Thoracic aorta (tissue), 2 donors: Measurements from ENCODE around the gene PTMA. TPM values are rescaled to one million over a fixed set of nuclear protein-coding genes. Genes with fewer than 3 reads are reported as not detected.

Source experiments
- ATAC-seq: fragments of 150-250 bp; one replicate; pipeline ENCODE4 v1.8.0; 2017; ENCODE audit warnings: low read depth; ENCODE audit not compliant: insufficient number of reproducible peaks, low FRiP score
- DNase-seq: peaks from one replicate; pipeline ENCODE4 v3.0.0-alpha.2; 2020; ENCODE audit warnings: low spot score
- H3K27ac ChIP-seq, 2 donors: fragments of 200-600 bp; sonication (generic); 1 replicate in 1 of 2; 2 replicates in 1 of 2; pipeline ENCODE4 v1.5.1; 2016; ENCODE audit warnings: mild to moderate bottlenecking in 2 of 2, moderate library complexity in 2 of 2
- H3K27me3 ChIP-seq: fragments of 200-600 bp; sonication (generic); replicated peaks from 2 replicates; pipeline ENCODE4 v1.6.0; 2016; ENCODE audit warnings: mild to moderate bottlenecking; ENCODE audit not compliant: insufficient read depth
- H3K36me3 ChIP-seq: fragments of 200-600 bp; sonication (generic); one replicate; pipeline ENCODE4 v1.5.1; 2016
- H3K4me1 ChIP-seq, 2 donors: fragments of 200-600 bp; sonication (generic); 1 replicate in 1 of 2; 2 replicates in 1 of 2; pipeline versions ENCODE4 v1.5.1 to v1.6.0; 2016; ENCODE audit warnings: low read depth in 2 of 2, mild to moderate bottlenecking in 1 of 2; ENCODE audit not compliant: control insufficient read depth in 1 of 2
- H3K4me3 ChIP-seq: fragments of 200-600 bp; sonication (generic); 2 replicates; pipeline ENCODE4 v1.5.1; 2016; ENCODE audit warnings: mild to moderate bottlenecking
- H3K9me3 ChIP-seq: fragments of 200-600 bp; sonication (generic); 2 replicates; pipeline ENCODE4 v1.5.1; 2016
- total RNA-seq, 2 donors: library from RNA; depleted of rRNA; stranded (reverse); fragments of >200 nt; gene quantifications; one replicate each; pipeline versions ENCODE4 v1.1.0 to v1.2.3, GENCODE V29; 2016
- TF ChIP-seq, protein P1 (sequence below): fragments of 200-600 bp; sonication (generic); IDR thresholded peaks from one replicate; pipeline ENCODE4 v1.5.1; 2019; ENCODE audit warnings: antibody characterized with exemption

The PTMA gene
- total RNA-seq, 2 donors from 2014 or later, result 700 to 1,022 TPM

DNA sequence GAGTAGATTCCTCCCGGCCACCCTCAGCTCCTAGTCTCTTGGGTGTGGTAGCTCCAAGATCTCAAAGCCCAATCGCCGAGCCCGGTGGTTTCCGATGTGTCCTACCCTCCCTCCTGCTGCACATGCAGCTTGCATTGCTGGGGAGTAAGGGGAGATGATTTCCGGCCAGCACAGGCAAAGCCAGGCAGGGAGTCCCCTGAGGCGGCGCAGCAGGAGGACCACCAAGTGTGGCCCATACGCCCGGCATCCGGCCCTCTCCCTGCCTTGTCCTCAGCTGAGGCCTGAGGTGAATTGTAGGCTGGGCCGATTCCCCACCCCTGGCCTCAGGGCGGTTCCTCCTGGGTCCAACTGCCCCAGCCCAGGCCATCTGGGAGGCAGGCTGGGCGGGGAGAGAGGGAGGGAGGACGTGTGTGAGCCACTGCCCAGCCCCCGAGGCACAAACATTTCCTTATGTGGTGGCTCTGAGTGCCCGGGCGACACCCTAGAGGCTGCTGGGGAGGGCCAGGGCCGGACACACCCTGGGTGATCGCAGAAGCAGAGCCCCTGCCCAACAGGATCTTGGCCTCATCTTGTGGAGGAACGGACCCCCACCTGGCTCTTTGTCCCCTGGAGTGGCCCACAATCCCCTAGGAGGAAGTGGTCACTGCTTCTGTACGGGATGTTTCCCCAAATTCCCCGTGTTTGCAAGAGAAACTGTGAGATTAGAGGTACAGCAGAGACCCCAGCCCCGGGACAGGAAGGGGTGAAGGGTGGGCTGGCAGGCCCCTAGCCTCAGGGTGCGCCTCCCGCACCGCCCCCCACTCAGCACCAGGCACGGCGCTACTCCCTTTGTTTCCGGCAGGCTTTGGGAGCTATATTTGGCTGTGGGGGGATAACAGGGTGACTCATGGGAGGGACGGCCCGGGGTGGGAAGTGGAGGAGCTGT is 41.9 kb upstream of the PTMA start:
- peak; percentile 92 for DNase-seq
- peak; percentile 67 for ATAC-seq
- TF ChIP-seq, protein P1, sequence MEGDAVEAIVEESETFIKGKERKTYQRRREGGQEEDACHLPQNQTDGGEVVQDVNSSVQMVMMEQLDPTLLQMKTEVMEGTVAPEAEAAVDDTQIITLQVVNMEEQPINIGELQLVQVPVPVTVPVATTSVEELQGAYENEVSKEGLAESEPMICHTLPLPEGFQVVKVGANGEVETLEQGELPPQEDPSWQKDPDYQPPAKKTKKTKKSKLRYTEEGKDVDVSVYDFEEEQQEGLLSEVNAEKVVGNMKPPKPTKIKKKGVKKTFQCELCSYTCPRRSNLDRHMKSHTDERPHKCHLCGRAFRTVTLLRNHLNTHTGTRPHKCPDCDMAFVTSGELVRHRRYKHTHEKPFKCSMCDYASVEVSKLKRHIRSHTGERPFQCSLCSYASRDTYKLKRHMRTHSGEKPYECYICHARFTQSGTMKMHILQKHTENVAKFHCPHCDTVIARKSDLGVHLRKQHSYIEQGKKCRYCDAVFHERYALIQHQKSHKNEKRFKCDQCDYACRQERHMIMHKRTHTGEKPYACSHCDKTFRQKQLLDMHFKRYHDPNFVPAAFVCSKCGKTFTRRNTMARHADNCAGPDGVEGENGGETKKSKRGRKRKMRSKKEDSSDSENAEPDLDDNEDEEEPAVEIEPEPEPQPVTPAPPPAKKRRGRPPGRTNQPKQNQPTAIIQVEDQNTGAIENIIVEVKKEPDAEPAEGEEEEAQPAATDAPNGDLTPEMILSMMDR, result peak; percentile 17
- Histone ChIP-seq H3K36me3 (no peaks in the 10 kb centered on the region), H3K27me3 (no peaks in the 10 kb centered on the region), H3K9me3 (no peaks in the 10 kb centered on the region), H3K4me1 (peaks cover 20 to 36% of the 10 kb centered on the region in 2 donors), H3K4me3 (peak overlapping the region; percentile 75), H3K27ac (peak overlapping the region; percentile 99 to 100)

DNA sequence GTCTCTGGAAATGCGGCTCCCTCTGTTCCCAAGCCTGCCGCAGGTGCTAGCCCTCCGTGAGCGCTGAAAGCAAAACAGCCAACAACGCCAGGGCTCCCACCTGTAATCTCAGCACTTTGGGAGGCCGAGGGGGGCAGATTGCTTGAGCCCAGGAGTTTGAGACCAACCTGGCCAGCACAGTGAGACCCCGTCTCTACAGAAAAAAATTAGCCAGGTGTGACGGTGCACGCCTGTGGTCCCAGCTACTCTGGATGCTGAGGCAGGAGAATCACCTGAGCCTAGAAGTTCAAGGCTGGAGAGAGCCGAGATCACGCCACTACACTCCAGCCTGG is 41.3 kb upstream of the PTMA start:
- peaks cover 20 to 36% of the 10 kb centered on the region in 2 donors for H3K4me1 ChIP-seq
- no peaks in the 10 kb centered on the region for H3K27me3 ChIP-seq
- ATAC-seq (no peak), DNase-seq (no peak)
- H3K27ac ChIP-seq, result peak overlapping the region; percentile 99 to 100
- no peaks in the 10 kb centered on the region for H3K36me3 ChIP-seq
- TF ChIP-seq, protein P1, result no peak
- peak overlapping the region; percentile 75 for H3K4me3 ChIP-seq
- no peaks in the 10 kb centered on the region for H3K9me3 ChIP-seq

DNA sequence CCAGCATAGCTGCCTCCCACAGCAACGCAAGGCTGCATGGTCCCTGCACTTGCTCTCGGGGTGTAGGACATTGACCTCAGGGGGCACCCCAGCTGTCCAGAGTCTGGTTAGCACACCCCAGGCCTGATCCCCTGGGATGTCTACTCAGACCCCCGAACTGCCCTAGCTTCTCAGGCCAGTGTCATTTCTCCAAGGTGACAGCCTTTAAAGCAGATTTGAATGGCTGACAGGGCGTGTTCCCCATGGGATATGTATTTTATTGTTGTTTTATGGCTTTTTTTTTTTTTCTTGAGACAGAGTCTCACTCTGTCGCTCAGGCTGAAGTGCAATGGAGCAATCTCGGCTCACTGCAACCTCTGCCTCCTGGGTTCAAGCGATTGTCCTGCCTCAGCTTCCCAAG is 40.8 kb upstream of the PTMA start:
- Histone ChIP-seq H3K27me3 (no peaks in the 10 kb centered on the region), H3K27ac (peak overlapping the region; percentile 99 to 100), H3K4me3 (peak overlapping the region; percentile 75), H3K9me3 (no peaks in the 10 kb centered on the region), H3K36me3 (no peaks in the 10 kb centered on the region), H3K4me1 (peaks cover 19 to 37% of the 10 kb centered on the region in 2 donors)
- TF ChIP-seq, protein P1, result no peak
- ATAC-seq (no peak), DNase-seq (no peak)

DNA sequence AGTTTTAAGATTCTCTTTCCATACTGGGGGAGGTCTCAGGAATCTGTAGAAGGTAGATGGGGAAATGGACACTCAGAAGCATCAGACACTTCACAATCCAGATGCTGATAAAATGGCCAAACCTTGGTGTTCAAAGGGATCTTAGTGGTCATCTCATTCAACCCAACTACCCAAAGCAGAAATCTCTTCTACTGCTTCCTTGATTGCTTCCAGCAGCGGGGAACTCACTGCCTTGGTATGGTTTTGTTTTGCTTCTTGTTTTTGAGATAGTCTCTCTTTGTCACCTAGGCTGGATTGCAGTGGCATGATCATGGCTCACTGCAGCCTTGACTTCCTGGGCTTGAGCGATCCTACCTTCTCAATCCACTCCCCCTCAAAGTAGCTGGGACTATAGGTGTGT is 39.3 kb upstream of the PTMA start:
- Histone ChIP-seq H3K4me1 (peaks cover 16 to 41% of the 10 kb centered on the region in 2 donors), H3K27ac (no peak overlapping the region), H3K36me3 (no peaks in the 10 kb centered on the region), H3K4me3 (no peak overlapping the region), H3K27me3 (no peaks in the 10 kb centered on the region), H3K9me3 (no peaks in the 10 kb centered on the region)
- TF ChIP-seq, protein P1, result no peak
- no peak for DNase-seq
- ATAC-seq, result no peak

DNA sequence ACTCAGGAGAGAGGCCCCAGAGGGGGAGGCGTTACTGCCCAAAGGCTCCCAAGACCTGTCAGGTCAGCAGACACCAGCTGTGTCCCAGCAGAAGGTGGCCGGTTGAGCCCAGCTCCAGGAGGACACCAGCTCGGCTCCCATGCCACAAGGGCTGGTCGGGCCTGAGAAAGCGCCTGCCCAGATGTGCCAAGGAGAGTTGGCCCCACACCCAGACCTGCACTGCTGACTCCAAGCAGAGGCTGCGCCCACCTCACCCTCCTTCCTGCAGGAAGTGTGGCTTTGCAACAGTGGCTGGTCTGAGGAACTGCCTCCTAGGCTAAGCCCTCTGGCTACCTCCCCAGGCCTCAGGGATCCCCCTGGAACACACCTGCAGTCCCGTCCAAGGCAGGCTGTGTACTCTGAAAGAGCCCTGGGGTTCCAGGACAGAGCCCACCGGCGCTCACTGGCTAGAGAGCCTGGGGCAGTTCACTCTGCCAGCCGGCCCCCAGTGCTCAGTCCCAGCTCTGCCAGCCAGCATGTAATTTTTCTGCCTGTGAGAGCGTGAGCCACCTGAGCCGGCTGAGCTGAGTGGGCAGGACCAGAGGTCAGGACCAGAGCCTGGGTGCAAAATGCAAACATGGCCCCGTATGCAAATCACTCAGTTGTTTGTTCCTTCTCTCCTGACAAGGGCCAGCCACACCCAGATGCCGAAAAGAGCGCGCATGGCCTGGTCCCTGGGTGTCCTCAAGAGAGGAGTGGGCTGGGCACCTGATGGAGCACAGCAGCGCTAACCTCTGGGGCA is 36.9 kb upstream of the PTMA start:
- TF ChIP-seq, protein P1, result no peak
- Histone ChIP-seq H3K4me1 (peaks cover 19 to 46% of the 10 kb centered on the region in 2 donors), H3K36me3 (no peaks in the 10 kb centered on the region), H3K9me3 (no peaks in the 10 kb centered on the region), H3K27ac (peak overlapping the region; percentile 95 to 98), H3K4me3 (no peak overlapping the region), H3K27me3 (no peaks in the 10 kb centered on the region)
- ATAC-seq (no peak), DNase-seq (no peak)
